Fibroblast of skin of scalp (primary cell): ENCODE measurements around the gene CD300C.
"Not testable (repeated sequence)": the region's sequence is repeated elsewhere in the genome, so short reads cannot be mapped to it uniquely, and the experiment has no call there.

Experiments
- DNase-seq: peaks from one replicate; pipeline ENCODE4 v3.0.0-alpha.2; 2013

The CD300C gene

DNA sequence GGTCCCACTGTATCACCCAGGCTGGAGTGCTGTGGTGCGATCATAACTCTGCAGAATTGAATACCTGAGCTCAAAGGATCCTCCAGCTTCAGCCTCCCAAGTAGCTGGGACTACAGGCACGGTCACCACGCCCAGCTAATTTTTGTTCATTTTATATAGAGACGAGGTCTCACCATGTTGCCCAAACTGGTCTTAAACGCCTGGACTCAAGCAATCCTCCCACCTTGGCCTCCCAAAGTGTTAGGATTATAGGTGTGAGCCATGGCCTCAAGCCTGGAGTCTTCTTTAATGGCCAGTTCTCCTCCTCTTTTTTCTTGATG lies 15.1 kb downstream of the CD300C start:
- DNase-seq: no peak

DNA sequence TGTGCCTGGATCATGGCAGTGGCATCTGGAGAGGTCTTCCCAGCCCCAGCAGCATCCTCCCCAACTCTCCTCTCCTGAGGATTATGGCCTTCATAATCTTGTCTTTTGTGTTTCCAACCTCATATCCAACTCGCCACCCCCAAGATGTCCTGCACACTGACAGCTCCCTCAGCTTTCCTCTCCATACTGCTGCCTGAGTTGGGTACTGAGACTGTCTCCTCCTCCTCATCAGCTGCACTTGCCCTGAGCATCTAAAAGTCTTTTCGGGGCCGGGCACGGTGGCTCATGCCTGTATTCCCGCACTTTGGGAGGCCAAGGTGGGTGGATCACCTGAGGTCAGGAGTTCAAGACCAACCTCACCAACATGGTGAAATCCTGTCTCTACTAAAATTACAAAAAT lies 16.7 kb downstream of the CD300C start:
- DNase-seq: no peak

DNA sequence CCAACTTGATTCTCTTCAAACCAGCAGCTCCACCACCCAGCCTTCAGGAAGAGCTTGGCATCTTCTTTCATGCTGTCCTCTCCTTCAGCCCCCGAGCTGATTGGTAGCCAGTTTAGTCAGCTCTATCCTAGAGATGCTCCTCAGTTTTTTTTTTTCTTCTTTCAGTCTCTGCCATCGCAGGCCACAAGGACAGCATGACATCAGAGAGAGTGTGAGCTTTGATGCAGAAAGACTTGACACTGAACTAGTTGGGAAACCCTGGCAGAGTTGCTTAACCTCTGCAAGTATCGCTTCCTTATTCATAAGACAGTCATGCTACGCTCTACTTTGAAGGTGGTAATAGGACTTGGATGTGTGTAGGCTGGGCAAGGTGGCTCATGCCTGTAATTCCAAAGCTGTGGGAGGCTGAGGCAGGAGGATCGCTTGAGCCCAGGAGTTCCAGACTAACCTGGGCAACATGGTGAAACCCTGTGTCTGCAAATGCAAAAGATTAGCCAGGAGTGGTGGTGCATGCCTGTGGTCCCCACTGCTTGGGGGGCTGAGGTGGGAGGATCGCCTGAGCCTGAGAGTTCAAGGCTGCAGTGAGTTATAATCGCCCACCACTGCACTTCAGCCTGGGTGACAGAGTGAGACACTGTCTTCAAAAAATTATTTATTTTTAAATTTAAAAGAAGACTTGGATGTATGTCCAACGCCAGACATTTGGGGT lies 17.3 kb downstream of the CD300C start:
- DNase-seq: no peak

DNA sequence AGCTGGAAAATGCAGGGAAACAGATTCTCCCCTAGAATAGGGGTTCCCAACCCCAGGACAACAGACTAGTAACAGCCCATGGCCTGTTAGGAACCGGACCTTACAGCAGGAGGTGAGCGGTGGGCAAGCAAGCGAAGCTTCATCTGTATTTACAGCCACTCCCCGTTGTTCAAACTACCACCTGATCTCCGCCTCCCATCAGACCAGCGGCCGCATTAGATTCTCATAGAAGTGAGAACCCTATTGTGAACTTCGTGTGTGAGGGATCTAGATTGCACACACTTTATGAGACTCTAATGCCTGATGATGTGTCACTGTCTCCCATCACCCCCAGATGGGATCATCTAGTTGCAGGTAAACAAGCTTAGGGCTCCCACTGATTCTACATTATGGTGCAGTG lies 18.2 kb downstream of the CD300C start:
- no peak for DNase-seq

DNA sequence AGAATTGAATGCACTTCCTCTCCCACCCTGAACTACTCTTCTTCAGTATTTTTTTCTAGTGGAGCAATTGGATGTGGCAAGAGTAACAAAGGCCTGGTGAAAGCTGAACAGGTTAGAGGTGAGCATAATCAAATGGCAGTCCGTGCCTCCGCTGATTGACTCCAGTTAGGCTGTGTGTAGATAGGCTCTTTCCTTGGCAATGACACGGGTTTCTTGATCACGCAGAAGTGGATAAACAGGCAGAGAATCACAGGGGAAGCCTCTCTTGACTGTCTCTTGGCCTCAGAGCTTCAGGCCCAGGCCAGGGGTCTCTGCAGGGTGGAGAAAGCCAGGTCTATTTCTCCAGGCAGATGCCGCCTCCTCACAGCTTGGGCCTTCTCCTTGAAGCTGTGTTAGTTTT lies 18.8 kb downstream of the CD300C start:
- DNase-seq: no peak

DNA sequence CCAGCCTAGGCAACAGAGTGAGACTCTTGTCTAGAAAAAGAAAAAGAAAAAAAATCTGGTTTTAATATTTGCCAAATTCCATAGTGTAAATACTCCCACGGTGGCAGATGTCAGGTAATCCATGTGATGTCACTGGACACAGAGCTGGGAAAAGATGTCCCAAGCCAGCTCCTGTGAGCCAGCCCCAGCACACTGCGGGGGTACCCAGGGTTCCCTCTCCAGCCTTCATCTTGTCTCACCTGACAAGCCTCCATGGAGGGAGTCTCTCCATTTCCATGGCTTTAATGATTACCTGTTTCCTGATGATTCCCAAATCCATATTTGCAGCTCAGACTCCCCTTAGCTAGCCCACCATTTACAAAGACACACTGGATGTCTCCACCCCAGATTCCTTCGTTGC lies 19.2 kb downstream of the CD300C start:
- no peak for DNase-seq

DNA sequence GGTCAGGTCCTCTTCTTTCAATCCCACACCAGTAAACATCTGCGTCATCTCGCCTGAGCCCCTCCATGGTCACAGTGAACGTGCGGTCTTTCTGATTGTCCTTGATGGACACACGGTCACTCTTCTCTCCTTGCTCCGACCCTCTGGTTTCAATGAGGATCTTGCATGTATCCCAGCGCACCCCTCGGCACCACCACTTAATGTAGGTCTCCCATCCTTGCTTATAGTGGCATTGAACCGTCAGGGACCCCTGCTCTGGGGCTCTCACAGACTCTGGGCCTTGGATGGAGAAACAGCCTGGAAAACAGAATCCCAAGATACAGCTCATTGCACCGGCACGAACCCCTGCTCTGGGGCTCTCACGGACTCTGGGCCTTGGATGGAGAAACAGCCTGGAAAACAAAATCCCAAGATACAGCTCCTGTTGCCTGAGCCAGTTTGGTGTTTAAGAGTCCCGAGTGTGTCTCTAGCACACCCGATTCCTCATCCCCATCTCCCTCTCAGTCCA lies 20.1 kb downstream of the CD300C start:
- no peak for DNase-seq

DNA sequence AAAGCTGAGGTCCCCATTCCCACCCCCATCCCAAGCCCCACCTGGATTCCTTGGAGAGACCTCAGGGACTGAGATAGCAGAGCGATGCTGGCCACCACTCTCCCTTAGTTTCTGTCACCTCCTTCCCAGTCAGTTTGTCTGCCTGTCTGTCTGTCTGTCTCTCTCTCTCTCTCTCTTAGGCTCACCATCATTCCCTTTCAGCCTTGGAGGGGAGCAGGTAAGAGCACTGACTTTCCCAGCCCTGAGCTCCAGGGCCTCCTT lies 20.5 kb downstream of the CD300C start:
- no peak for DNase-seq

DNA sequence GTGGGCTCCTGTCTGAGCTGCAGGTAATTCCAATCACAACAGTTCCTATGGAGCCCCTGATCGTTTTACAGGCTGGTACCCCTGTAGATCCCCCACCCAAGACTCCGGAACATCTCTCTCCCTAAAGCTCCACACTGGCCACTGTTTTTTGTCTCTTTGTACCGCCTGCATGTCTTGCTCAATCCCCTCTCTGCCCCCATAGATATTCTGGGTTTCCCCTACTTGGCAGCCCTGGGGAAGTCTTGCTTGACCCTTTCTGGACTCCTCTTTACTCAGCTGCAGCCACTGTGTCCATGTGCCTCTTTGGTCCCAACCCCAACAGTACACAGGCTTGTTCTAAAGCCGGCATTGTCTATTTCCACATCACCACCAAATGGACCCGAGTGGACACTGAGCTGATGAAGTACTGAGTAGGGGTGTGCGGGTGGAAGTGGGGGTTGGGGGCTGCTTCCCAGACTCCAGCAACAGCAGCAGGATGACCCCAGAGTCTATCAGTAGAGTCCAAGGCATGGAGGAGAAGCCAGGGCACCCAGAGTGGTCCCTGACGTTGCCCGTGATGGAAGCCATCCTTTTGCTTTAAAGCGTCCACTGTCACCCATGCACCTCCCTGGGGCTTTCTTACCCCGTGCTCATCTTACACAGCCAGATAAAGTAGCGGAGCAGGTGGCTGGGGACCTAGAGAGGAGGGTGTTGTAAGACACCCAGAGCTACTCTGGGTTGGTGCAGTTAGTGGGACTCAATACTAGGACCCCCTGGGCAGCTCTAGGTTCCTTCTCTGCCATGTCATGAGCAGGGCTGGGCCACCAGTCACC lies 21.1 kb downstream of the CD300C start:
- DNase-seq: no peak

DNA sequence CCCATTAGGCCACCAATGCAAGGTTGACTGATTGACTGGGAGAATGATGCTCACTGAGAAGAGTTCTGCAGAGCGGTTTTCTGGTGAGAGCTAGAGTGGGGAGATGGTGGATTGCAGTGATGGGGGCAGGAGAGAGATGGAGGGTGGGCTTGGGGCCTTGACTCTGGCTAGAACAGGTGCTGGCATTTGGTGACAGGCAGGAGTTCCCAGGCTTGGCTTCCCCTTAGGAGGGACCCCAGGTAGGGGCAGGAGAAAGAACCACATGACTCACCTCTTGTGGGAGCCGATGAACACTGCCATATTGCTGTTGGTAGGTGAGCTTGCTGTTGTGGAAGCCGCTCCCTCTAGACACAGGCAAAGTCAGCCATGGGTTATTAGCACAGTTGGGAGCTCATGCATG lies 22.6 kb downstream of the CD300C start:
- no peak for DNase-seq

DNA sequence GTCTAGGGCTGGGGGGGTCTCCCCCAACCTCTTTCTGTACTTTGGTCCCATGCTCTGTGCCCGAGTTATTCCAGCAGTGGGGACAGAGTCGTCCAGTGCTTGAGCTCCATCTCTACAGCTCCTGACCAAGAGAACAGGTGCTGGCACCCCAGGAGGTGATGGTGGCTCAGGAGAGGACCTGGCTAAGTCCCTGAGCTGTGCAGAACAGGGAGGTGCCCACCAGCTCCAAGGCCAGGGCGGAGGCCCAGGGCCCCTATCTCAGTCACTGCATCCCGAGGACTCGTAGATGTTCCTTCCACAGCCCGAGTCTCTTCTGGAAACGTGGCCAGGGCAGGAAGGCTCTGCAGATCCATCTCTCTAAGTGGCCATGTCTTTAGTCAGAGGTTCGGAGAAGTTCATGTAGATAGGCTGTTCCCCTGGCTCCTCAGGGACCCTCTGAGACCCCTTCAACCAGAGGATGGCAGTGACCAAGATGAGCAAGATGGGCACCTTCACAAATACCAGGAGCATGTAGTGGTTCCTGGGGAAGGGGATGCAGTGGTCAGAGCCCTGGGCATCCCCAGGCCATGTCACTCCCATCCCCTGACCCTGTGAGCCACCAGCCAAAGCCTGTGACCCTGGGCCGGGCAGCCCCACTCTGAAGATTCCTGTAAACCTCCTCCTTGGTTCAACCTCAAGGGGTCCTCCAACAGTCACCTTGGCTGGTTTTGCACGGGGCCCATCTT lies 23.4 kb downstream of the CD300C start:
- no peak for DNase-seq

DNA sequence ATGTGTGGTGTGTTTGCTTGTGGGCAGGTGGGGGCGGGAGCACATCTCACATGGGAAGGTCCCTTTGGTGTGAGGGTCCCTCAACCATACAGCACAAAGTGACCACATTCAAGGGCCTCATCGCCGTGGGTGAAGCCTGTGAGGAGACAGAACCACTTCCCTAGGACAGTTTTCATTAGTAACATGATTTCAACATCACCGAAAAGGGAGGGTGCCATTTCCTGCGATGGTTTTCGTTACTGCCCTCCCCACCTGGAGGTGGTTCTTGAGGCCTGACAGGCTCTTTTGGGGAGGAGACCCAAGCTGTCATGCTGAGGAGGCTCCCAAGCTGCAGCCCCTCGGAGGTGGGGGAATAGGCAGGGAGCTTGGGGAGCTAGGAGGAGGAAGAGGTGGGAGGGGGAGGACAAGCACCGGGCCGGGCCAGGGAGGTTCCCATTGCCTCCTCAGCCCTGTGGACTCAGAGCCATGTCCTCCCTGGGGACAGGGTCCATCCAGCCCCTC lies 24.2 kb downstream of the CD300C start:
- DNase-seq: no peak

DNA sequence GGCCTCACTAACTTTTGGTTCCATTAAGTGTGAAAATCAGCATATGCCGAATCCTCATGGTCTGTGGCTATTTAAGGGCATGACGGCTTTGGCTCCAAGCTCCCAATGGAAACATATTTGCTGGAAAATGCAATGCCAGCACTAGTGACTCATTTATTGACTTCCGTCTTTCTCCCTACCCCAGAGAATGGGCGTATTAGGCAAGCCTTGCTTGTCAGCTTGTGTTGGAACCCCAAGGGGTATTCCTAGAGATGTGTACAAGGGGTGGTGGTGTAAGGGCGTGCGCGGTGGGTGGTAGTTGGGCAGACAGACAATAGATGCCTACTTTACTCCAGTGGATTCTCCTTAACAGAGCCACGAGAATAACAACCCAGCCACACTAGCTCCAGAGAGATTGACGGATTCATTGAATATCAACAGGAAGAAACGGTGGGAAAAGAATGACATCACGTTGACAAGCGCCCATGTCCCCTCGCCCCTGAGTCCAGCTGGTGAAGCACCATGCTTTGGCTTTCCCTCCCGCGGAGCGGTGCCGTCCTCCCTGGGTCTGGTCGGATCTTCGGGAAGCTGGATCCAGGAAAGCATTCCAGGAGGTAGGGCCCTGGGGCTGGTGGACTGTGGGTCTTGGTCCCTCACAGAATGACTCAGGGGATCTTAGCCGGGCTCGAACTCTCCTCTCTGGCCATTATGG lies 25.0 kb downstream of the CD300C start:
- no peak for DNase-seq

DNA sequence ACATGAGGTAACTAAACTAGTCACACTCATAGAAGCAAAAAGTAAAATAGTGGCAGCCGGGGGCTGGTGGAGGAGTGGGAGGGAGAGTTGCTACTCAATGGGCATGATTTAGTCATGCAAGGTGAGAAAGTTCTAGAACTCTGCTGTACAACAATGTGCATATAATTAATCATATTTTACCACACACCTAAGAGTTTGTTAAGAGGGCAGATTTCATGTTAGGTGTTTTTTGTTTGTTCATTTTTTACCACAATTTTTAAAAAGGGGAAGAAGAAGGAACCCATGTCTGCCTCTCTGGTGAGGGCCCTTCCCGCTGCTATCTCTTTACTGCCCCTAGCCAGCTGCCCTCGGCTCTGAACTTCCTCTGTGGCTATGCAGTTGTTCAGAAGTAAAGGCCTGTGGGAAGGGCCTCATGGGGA lies 25.9 kb downstream of the CD300C start:
- no peak for DNase-seq

DNA sequence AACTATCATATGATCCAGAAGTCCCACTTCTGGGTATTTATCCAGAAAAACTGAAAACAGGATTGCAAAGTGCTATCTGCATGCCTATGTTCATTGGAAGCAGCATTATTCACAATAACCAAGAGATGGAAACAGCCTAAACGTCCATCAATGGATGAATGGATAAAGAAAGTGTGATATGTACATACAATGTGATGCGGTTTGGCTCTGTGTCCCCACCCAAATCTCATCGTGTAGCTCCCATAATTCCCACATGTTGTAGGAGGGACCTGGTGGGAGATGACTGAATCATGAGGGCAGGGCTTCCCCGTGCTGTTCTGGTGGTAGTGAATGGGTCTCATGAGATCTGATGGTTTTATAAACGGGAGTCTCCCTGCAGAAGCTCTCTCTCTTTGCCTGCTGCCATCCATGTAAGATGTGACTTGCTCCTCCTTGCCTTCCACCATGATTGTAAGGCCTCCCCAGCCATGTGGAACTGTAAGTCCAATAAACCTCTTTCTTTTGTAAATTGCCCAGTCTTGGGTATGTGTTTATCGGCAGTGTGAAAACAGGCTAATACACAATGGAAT lies 27.4 kb downstream of the CD300C start:
- not testable (repeated sequence) for DNase-seq

DNA sequence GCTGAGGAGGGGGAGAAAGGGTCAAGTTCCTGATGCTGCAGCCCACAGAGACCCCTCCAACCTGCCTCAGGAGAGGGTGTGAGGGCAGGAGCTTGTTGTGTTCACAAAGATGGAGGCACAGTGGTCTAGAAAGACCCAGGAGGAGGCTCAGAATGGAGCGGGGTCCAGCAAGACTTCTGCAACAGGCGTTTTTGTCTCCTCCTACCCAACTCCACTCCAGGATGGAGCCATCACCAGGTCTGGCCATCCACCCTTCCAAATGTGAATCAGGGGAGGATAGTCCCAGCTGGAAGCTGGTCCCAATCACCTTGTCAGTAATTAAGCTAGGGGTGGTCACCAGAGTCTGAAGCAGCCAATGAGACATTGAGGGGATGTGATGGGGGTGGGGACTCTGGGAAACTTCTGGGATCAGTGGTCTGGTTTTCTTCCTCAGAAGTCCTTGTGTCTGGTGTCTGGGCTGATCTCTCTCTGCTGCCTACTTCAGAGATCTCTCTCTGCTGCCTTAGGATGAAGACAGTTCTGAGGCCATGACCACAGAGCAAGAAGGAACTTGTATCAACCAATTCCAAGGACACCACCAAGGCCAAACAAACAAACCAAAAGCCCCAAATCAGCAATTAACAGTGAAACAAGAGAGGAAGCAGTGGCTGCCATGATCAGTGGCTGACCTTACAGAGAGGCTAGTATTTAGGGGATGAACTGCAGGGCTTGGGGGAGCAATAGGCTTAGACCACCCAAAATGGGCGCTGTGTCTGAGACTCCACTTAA lies 29.2 kb downstream of the CD300C start:
- DNase-seq: no peak

DNA sequence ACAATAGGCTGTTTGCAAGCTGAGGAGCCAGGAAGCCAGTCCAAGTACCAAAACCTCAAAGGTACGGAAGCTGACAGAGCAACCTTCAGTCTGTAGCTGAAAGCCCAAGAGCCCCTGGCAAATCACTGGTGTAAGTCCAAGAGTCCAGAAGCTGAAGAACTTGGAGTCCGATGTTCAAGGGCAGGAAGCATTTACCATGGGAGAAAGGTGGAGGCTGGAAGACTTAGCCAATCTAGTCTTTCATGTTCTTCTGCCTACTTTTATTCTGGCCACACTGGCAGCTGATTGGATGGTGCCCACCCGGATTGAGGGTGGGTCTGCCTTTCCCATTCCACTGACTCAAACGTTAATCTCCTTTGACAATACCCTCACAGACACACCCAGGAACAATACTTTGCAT lies 30.0 kb downstream of the CD300C start:
- DNase-seq: no peak

DNA sequence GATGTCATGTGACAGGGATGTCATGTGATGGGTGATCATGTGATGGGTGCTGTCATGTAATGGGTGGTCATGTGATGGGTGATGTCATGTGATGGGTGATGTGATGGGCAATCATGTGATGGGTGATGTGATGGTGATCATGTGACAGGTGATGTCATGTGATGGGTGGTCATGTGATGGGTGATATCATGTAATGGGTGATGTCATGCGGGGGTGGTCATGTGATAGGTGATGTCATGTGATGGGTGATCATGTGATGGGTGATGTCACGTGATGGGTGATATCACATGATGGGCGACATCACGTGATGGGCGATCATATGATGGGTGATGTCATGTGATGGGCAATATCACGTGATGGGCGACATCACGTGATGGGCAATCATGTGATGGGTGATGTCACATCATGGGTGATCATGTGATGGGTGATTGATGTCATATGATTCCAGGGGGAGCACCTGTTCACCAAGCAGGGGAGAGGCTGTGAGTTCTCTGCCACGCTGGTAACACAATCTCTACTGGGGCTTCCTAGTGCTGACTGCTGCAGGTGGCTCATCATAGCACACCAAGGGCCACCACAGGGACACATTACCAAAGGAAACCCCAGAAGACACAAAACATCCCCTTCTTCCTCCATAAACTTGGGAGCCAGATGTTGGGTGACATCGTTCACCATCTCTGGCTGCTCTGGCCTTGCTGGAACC lies 31.1 kb downstream of the CD300C start:
- DNase-seq: no peak

DNA sequence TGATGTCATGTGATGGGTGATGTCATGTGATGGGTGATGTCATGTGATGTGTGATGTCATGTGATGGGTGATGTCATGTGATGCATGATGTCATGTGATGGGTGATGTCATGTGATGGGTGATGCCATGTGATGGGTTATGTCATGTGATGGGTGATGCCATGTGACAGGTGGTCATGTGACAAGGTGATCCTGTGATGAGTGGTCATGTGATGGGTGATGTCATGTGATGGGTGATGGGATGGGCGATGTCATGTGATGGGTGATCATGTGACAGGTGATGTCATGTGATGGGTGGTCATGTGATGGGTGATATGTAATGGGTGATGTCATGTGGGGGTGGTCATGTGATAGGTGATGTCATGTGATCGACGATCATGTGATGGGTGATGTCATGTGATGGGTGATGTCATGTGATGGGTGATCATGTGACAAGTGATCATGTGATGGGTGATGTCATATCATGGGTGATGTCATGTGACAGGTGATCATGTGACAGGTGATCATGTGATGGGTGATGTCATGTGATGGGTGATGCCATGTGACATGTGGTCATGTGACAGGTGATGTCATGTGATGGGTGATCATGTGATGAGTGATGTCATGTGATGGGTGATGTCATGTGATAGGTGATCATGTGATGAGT lies 31.8 kb downstream of the CD300C start:
- peak; percentile 36 for DNase-seq

DNA sequence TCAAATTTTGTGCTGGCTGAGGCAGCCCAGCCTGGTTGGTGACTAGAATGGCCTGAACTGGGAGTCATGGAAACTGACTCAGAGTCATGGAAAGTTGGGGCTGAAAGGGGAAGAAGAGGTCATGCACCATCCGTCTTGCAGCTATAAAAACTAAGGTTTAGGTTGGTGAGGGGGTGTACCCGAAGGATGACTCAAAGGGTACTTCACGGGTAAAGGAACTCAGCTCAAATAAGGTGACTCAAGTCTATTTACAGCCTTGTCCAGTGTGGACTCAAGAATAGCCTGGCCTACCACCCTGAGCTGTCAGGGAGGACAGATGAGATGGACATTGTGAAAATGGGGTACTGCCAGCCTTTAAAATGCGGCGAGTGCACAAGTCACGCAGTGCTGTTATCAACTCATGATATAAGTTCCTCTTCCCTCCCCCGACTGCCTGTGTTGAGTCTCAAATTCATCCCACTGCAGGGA lies 33.3 kb downstream of the CD300C start:
- no peak for DNase-seq

DNA sequence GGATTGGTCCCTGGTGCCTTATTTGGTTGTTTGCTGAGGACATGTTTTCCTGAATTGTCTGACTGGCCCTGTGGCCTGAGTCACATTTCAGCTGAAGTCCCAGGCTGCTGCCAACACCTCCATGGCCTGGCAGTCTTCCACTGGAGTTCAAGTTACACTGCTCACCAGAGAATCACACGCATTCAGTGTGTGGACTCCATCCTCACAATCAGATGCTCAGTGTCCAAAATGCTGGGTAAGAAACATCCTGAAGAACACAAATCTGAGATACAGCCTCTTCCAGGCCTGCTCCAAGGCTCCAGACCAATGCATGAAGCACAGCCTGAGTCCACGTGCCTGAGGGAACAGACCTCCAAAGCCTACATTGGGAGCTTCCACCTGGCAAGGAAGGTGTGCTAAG lies 33.9 kb downstream of the CD300C start:
- no peak for DNase-seq
